Natural killer cell (primary cell): ENCODE data around the gene MAP4K3. TPM values are rescaled to one million over a fixed set of nuclear protein-coding genes. Genes with fewer than 3 reads are reported as not detected.
"Not testable (repeated sequence)": the region's sequence is repeated elsewhere in the genome, so short reads cannot be mapped to it uniquely, and the experiment has no call there.

Source experiments
- ATAC-seq, 3 donors: fragments of 150-1000 bp in 2 of 3; fragments of 200-7000 bp in 1 of 3; cut with Tn5 transposase; 1 replicate in 1 of 3; 2 replicates in 2 of 3; pipeline ENCODE4 v1.10.0; 2021; ENCODE audit warnings: mild to moderate bottlenecking in 2 of 3, moderate library complexity in 2 of 3
- DNase-seq, 2 donors: peaks; one replicate each; pipeline versions ENCODE4 v3.0.0 to v3.0.0-alpha.2; 2013 to 2021; ENCODE audit warnings: mixed read lengths in 1 of 2
- H3K27ac ChIP-seq: one replicate; pipeline ENCODE4 v1.5.1; 2013; ENCODE audit warnings: mild to moderate bottlenecking, low read length
- H3K27me3 ChIP-seq: one replicate; pipeline ENCODE4 v1.6.1; 2013; ENCODE audit warnings: low read length; ENCODE audit not compliant: control insufficient read depth, insufficient read depth
- H3K36me3 ChIP-seq: one replicate; pipeline ENCODE4 v1.6.1; 2013; ENCODE audit warnings: low read length; ENCODE audit not compliant: control insufficient read depth, insufficient read depth
- H3K4me1 ChIP-seq: one replicate; pipeline ENCODE4 v1.6.1; 2013; ENCODE audit warnings: low read length; ENCODE audit not compliant: control insufficient read depth, insufficient read depth
- H3K4me3 ChIP-seq: one replicate; pipeline ENCODE4 v1.5.1; 2013; ENCODE audit warnings: low read length
- H3K9me3 ChIP-seq: one replicate; pipeline ENCODE4 v1.6.1; 2013; ENCODE audit warnings: low read length; ENCODE audit not compliant: control insufficient read depth, insufficient read depth
- H3K27ac Mint-ChIP-seq, 2 donors: one replicate each; pipeline ENCODE4 v1.8.0; 2022; ENCODE audit warnings: mild to moderate bottlenecking in 2 of 2, mixed read lengths in 2 of 2, moderate library complexity in 1 of 2
- H3K27me3 Mint-ChIP-seq, 2 donors: one replicate each; pipeline ENCODE4 v1.8.0; 2022; ENCODE audit warnings: low read depth in 2 of 2, mixed read lengths in 2 of 2
- H3K36me3 Mint-ChIP-seq: one replicate; pipeline ENCODE4 v1.8.0; 2022; ENCODE audit warnings: mixed read lengths
- H3K4me1 Mint-ChIP-seq, 2 donors: one replicate each; pipeline ENCODE4 v1.8.0; 2022; ENCODE audit warnings: mixed read lengths in 2 of 2
- H3K4me3 Mint-ChIP-seq: one replicate; pipeline ENCODE4 v1.8.0; 2022; ENCODE audit warnings: mild to moderate bottlenecking, moderate library complexity, mixed read lengths
- H3K9me3 Mint-ChIP-seq, 2 donors: one replicate each; pipeline ENCODE4 v1.8.0; 2022; ENCODE audit warnings: mixed read lengths in 2 of 2
- CTCF ChIP-seq: fragments of 200-600 bp; IDR thresholded peaks from one replicate; pipeline ENCODE4 v1.8.0; 2022; ENCODE audit warnings: antibody characterized with exemption
- WGBS: methylation state at CpG from one replicate; pipeline ENCODE4 v1.1.7; 2013; ENCODE audit warnings: missing lambda C conversion rate; ENCODE audit not compliant: insufficient coverage; 5-methylcytosine and 5-hydroxymethylcytosine counted together
- intact Hi-C: fragments of 100-400 bp; cut with micrococcal nuclease; formaldehyde crosslinking; loops from one replicate; pipeline ENCODE4 v1.14.2; 2022
- total RNA-seq, 4 donors: library from RNA; stranded (reverse); fragments of 120-200 nt in 1 of 4; gene quantifications; one replicate each; pipeline versions ENCODE4 v1.2.3 to v1.2.4, GENCODE V29; 2013 to 2022

Gene MAP4K3
- total RNA-seq, 3 donors from 2014 or later (not counting 1 experiment from before 2014, with no cell fraction given): 17.3 to 25.9 (median 20.3) TPM

GRCh38 chr2:39368376-39368775 is 68.7 kb downstream of the MAP4K3 start:
- H3K36me3 Mint-ChIP-seq: peaks cover 2% of the 10 kb centered on the region
- Histone ChIP-seq H3K4me1 (peaks cover 4% of the 10 kb centered on the region), H3K27me3 (no peaks in the 10 kb centered on the region), H3K9me3 (no peaks in the 10 kb centered on the region), H3K4me3 (no peak overlapping the region), H3K27ac (no peak overlapping the region), H3K36me3 (no peaks in the 10 kb centered on the region)
- H3K9me3 Mint-ChIP-seq: peaks cover 0 to 2% of the 10 kb centered on the region in 2 donors
- H3K4me1 Mint-ChIP-seq: peaks cover 19 to 26% of the 10 kb centered on the region in 2 donors
- no peak for DNase-seq
- WGBS: 20% methylated on average over 1 of the region's 3 CpGs
- H3K27me3 Mint-ChIP-seq: no peaks in the 10 kb centered on the region
- no peak for TF ChIP-seq CTCF
- peak overlapping the region in 1 of 2 donors; percentile 33 for H3K27ac Mint-ChIP-seq
- intact Hi-C loops: no loop called here
- no peak overlapping the region for H3K4me3 Mint-ChIP-seq
- peak in 1 of 3 donors; percentile 42 for ATAC-seq

GRCh38 chr2:39362595-39362994 is 74.5 kb downstream of the MAP4K3 start:
- peaks cover 2 to 14% of the 10 kb centered on the region in 2 donors for H3K9me3 Mint-ChIP-seq
- Histone ChIP-seq H3K27me3 (no peaks in the 10 kb centered on the region), H3K4me3 (no peak overlapping the region), H3K27ac (no peak overlapping the region), H3K4me1 (no peaks in the 10 kb centered on the region), H3K36me3 (peaks cover 2% of the 10 kb centered on the region), H3K9me3 (peaks cover 21% of the 10 kb centered on the region)
- no peaks in the 10 kb centered on the region for H3K27me3 Mint-ChIP-seq
- no peak for ATAC-seq
- 95% methylated on average over 4 of the region's 4 CpGs for WGBS
- no peak overlapping the region for H3K4me3 Mint-ChIP-seq
- peaks cover 19% of the 10 kb centered on the region for H3K36me3 Mint-ChIP-seq
- intact Hi-C loops: no loop called here
- H3K4me1 Mint-ChIP-seq: no peaks in the 10 kb centered on the region
- no peak for DNase-seq
- H3K27ac Mint-ChIP-seq: no peak overlapping the region
- no peak for TF ChIP-seq CTCF

GRCh38 chr2:39361511-39361910 is 75.6 kb downstream of the MAP4K3 start:
- Mint-ChIP-seq H3K9me3 (peaks cover 2 to 14% of the 10 kb centered on the region in 2 donors), H3K4me1 (no peaks in the 10 kb centered on the region), H3K27ac (no peak overlapping the region), H3K4me3 (no peak overlapping the region), H3K27me3 (no peaks in the 10 kb centered on the region), H3K36me3 (peaks cover 19% of the 10 kb centered on the region)
- Histone ChIP-seq H3K36me3 (peaks cover 2% of the 10 kb centered on the region), H3K4me1 (no peaks in the 10 kb centered on the region), H3K27me3 (no peaks in the 10 kb centered on the region), H3K4me3 (no peak overlapping the region), H3K9me3 (peaks cover 21% of the 10 kb centered on the region), H3K27ac (no peak overlapping the region)
- DNase-seq (no peak), ATAC-seq (no peak)
- no peak for TF ChIP-seq CTCF
- intact Hi-C loops: no loop called here

GRCh38 chr2:39360342-39360741 is 76.7 kb downstream of the MAP4K3 start:
- DNase-seq, H3K4me3 ChIP-seq, ATAC-seq, H3K27me3 Mint-ChIP-seq, H3K27ac ChIP-seq, H3K4me1 ChIP-seq, H3K27ac Mint-ChIP-seq, H3K4me3 Mint-ChIP-seq, intact Hi-C loops, H3K4me1 Mint-ChIP-seq, H3K27me3 ChIP-seq, H3K36me3 ChIP-seq: not testable (repeated sequence)
- peaks cover 19% of the 10 kb centered on the region for H3K36me3 Mint-ChIP-seq
- peaks cover 2 to 14% of the 10 kb centered on the region in 2 donors for H3K9me3 Mint-ChIP-seq
- 100% methylated on average over 2 of the region's 2 CpGs for WGBS
- peaks cover 21% of the 10 kb centered on the region for H3K9me3 ChIP-seq
